Activated CD4-positive, alpha-beta memory T cell treated with anti-CD3 and anti-CD28 coated beads, Interleukin-2, amount 10 ng/mL, durations not matched to agents 7 days and 5 days (primary cell): ENCODE results near the gene TRPM8. TPM values are rescaled to one million over a fixed set of nuclear protein-coding genes. Genes with fewer than 3 reads are reported as not detected.

Experiments used
- CTCF ChIA-PET: fragments of 350-600 bp; sonication (Branson Sonifier 250); formaldehyde crosslinking; loops from one replicate; lab custom pipeline; 2021; ENCODE audit warnings: antibody characterized with exemption, inconsistent platforms; lab: Charles Lee
- POLR2A ChIA-PET: fragments of 350-600 bp; sonication (Branson Sonifier 250); formaldehyde crosslinking; loops from one replicate; lab custom pipeline; 2021; ENCODE audit warnings: antibody characterized with exemption; lab: Charles Lee
- DNase-seq: peaks from one replicate; pipeline ENCODE4 v3.0.0-alpha.2; 2020
- H3K27ac Mint-ChIP-seq: one replicate; pipeline ENCODE4 v1.8.0; 2021; ENCODE audit warnings: mild to moderate bottlenecking, mixed read lengths
- H3K27me3 Mint-ChIP-seq: one replicate; pipeline ENCODE4 v1.8.0; 2021; ENCODE audit warnings: mixed read lengths
- H3K36me3 Mint-ChIP-seq: one replicate; pipeline ENCODE4 v1.8.0; 2021; ENCODE audit warnings: low read depth, mixed read lengths
- H3K4me1 Mint-ChIP-seq: one replicate; pipeline ENCODE4 v1.8.0; 2021; ENCODE audit warnings: mixed read lengths
- H3K4me3 Mint-ChIP-seq: one replicate; pipeline ENCODE4 v1.8.0; 2021; ENCODE audit warnings: mild to moderate bottlenecking, mixed read lengths
- H3K9me3 Mint-ChIP-seq: one replicate; pipeline ENCODE4 v1.8.0; 2021; ENCODE audit warnings: mixed read lengths
- total RNA-seq, 2 experiments: library from RNA; stranded (reverse); gene quantifications; one replicate each; pipeline ENCODE4 v1.2.3, GENCODE V29; 2021

TRPM8 gene
- total RNA-seq, 2 experiments from 2014 or later, result not detected

GRCh38 chr2:233919319-233919718 lies 2.1 kb downstream of the TRPM8 start:
- H3K27ac Mint-ChIP-seq, result no peak overlapping the region
- no peaks in the 10 kb centered on the region for H3K9me3 Mint-ChIP-seq
- H3K27me3 Mint-ChIP-seq, result peaks cover 32% of the 10 kb centered on the region
- ChIA-PET CTCF (no interaction called here), POLR2A (no interaction called here)
- no peak for DNase-seq
- no peak overlapping the region for H3K4me3 Mint-ChIP-seq
- H3K4me1 Mint-ChIP-seq, result peaks cover 13% of the 10 kb centered on the region
- H3K36me3 Mint-ChIP-seq, result no peaks in the 10 kb centered on the region

- Mint-ChIP-seq H3K4me1 (peaks cover 13% of the 10 kb centered on the region), H3K36me3 (no peaks in the 10 kb centered on the region), H3K4me3 (no peak overlapping the region), H3K9me3 (no peaks in the 10 kb centered on the region), H3K27ac (peak overlapping the region; percentile 21), H3K27me3 (peaks cover 37% of the 10 kb centered on the region)
- CTCF ChIA-PET, result no interaction called here
- POLR2A ChIA-PET, result no interaction called here
- peak; percentile 46 for DNase-seq
Observed at GRCh38 chr2:233919938-233920337, 2.8 kb downstream of the TRPM8 start.

- H3K4me1 Mint-ChIP-seq, result peaks cover 13% of the 10 kb centered on the region
- H3K9me3 Mint-ChIP-seq, result no peaks in the 10 kb centered on the region
- no peak overlapping the region for H3K27ac Mint-ChIP-seq
- no peaks in the 10 kb centered on the region for H3K36me3 Mint-ChIP-seq
- ChIA-PET POLR2A (no interaction called here), CTCF (no interaction called here)
- H3K4me3 Mint-ChIP-seq, result no peak overlapping the region
- H3K27me3 Mint-ChIP-seq, result peaks cover 25% of the 10 kb centered on the region
- DNase-seq, result no peak
Observed at GRCh38 chr2:233922471-233922870, 5.3 kb downstream of the TRPM8 start.

- Mint-ChIP-seq H3K4me1 (peaks cover 6% of the 10 kb centered on the region), H3K27me3 (peaks cover 25% of the 10 kb centered on the region), H3K27ac (no peak overlapping the region), H3K36me3 (no peaks in the 10 kb centered on the region), H3K9me3 (no peaks in the 10 kb centered on the region), H3K4me3 (no peak overlapping the region)
- no peak for DNase-seq
- POLR2A ChIA-PET, result no interaction called here
- CTCF ChIA-PET, result interaction anchor here (1.3 kb wide), 1 partner anchor 68 kb away, joined by 3 read pairs; no protein-coding TSS in a partner anchor
Observed at GRCh38 chr2:233925402-233925801, 8.2 kb downstream of the TRPM8 start.

GRCh38 chr2:233926806-233927205 lies 9.6 kb downstream of the TRPM8 start:
- Mint-ChIP-seq H3K36me3 (no peaks in the 10 kb centered on the region), H3K27me3 (peaks cover 36% of the 10 kb centered on the region), H3K9me3 (no peaks in the 10 kb centered on the region), H3K4me3 (no peak overlapping the region), H3K27ac (no peak overlapping the region), H3K4me1 (peaks cover 2% of the 10 kb centered on the region)
- ChIA-PET POLR2A (interaction anchor here (0.7 kb wide), 1 partner anchor 9 kb away, joined by 4 read pairs; the partner anchor contains the start of gene TRPM8), CTCF (interaction anchor here (1.1 to 1.3 kb wide), 2 partner anchors 9 to 69 kb away, joined by 3 read pairs; no protein-coding TSS in a partner anchor)
- no peak for DNase-seq

GRCh38 chr2:233928594-233929351 lies 11.6 kb downstream of the TRPM8 start:
- Mint-ChIP-seq H3K27ac (no peak overlapping the region), H3K36me3 (no peaks in the 10 kb centered on the region), H3K4me3 (no peak overlapping the region), H3K9me3 (no peaks in the 10 kb centered on the region), H3K4me1 (peaks cover 2% of the 10 kb centered on the region), H3K27me3 (peaks cover 40% of the 10 kb centered on the region)
- POLR2A ChIA-PET, result no interaction called here
- CTCF ChIA-PET, result interaction anchor here (0.5 to 1.0 kb wide), 6 partner anchors 11 to 573 kb away, joined by 3 to 5 read pairs (median 3); partner anchors contain the start of gene TRPM8
- DNase-seq, result peak; percentile 36

GRCh38 chr2:233929352-233930022 lies 12.3 kb downstream of the TRPM8 start:
- CTCF ChIA-PET, result no interaction called here
- H3K27ac Mint-ChIP-seq, result no peak overlapping the region
- no peak overlapping the region for H3K4me3 Mint-ChIP-seq
- H3K4me1 Mint-ChIP-seq, result peaks cover 2% of the 10 kb centered on the region
- no peaks in the 10 kb centered on the region for H3K9me3 Mint-ChIP-seq
- H3K27me3 Mint-ChIP-seq, result peaks cover 41% of the 10 kb centered on the region
- DNase-seq, result no peak
- POLR2A ChIA-PET, result no interaction called here
- H3K36me3 Mint-ChIP-seq, result no peaks in the 10 kb centered on the region

- H3K4me1 Mint-ChIP-seq, result peaks cover 6% of the 10 kb centered on the region
- peaks cover 58% of the 10 kb centered on the region for H3K27me3 Mint-ChIP-seq
- ChIA-PET POLR2A (no interaction called here), CTCF (no interaction called here)
- H3K4me3 Mint-ChIP-seq, result no peak overlapping the region
- no peaks in the 10 kb centered on the region for H3K9me3 Mint-ChIP-seq
- DNase-seq, result no peak
- no peak overlapping the region for H3K27ac Mint-ChIP-seq
- no peaks in the 10 kb centered on the region for H3K36me3 Mint-ChIP-seq
Observed at GRCh38 chr2:233934524-233934923, 17.4 kb downstream of the TRPM8 start.

GRCh38 chr2:233935426-233935825 lies 18.3 kb downstream of the TRPM8 start:
- DNase-seq, result no peak
- peaks cover 6% of the 10 kb centered on the region for H3K4me1 Mint-ChIP-seq
- ChIA-PET CTCF (no interaction called here), POLR2A (no interaction called here)
- peaks cover 63% of the 10 kb centered on the region for H3K27me3 Mint-ChIP-seq
- no peaks in the 10 kb centered on the region for H3K9me3 Mint-ChIP-seq
- no peaks in the 10 kb centered on the region for H3K36me3 Mint-ChIP-seq
- no peak overlapping the region for H3K27ac Mint-ChIP-seq
- H3K4me3 Mint-ChIP-seq, result no peak overlapping the region

- POLR2A ChIA-PET, result no interaction called here
- CTCF ChIA-PET, result no interaction called here
- peaks cover 65% of the 10 kb centered on the region for H3K27me3 Mint-ChIP-seq
- H3K27ac Mint-ChIP-seq, result no peak overlapping the region
- no peak for DNase-seq
- no peak overlapping the region for H3K4me3 Mint-ChIP-seq
- no peaks in the 10 kb centered on the region for H3K9me3 Mint-ChIP-seq
- peaks cover 8% of the 10 kb centered on the region for H3K4me1 Mint-ChIP-seq
- no peaks in the 10 kb centered on the region for H3K36me3 Mint-ChIP-seq
Observed at GRCh38 chr2:233936089-233936488, 18.9 kb downstream of the TRPM8 start.

- ChIA-PET POLR2A (no interaction called here), CTCF (no interaction called here)
- H3K27me3 Mint-ChIP-seq, result peaks cover 52% of the 10 kb centered on the region
- H3K27ac Mint-ChIP-seq, result no peak overlapping the region
- DNase-seq, result no peak
- no peaks in the 10 kb centered on the region for H3K36me3 Mint-ChIP-seq
- no peaks in the 10 kb centered on the region for H3K9me3 Mint-ChIP-seq
- H3K4me1 Mint-ChIP-seq, result peaks cover 8% of the 10 kb centered on the region
- no peak overlapping the region for H3K4me3 Mint-ChIP-seq
Observed at GRCh38 chr2:233938676-233939370, 21.6 kb downstream of the TRPM8 start.

- peaks cover 8% of the 10 kb centered on the region for H3K4me1 Mint-ChIP-seq
- POLR2A ChIA-PET, result no interaction called here
- H3K27me3 Mint-ChIP-seq, result peaks cover 45% of the 10 kb centered on the region
- H3K4me3 Mint-ChIP-seq, result no peak overlapping the region
- CTCF ChIA-PET, result no interaction called here
- H3K36me3 Mint-ChIP-seq, result no peaks in the 10 kb centered on the region
- no peak overlapping the region for H3K27ac Mint-ChIP-seq
- no peak for DNase-seq
- peaks cover 3% of the 10 kb centered on the region for H3K9me3 Mint-ChIP-seq
Observed at GRCh38 chr2:233940376-233941276, 23.5 kb downstream of the TRPM8 start.
